Breast epithelium (tissue), 3 donors: Measurements from ENCODE around the gene CCL13.

ENCODE experiments used
- POLR2A ChIP-seq: fragments of 450-650 bp; IDR thresholded peaks from one replicate; pipeline ENCODE4 v1.6.1; 2016; ENCODE audit warnings: antibody characterized with exemption, mild to moderate bottlenecking, moderate library complexity
- TF ChIP-seq, protein P1 (sequence below), 3 donors: fragments of 450-650 bp; IDR thresholded peaks; one replicate each; pipeline ENCODE4 v1.5.1; 2016 to 2017; ENCODE audit warnings: antibody characterized with exemption in 3 of 3, mild to moderate bottlenecking in 3 of 3, moderate library complexity in 3 of 3

DNA sequence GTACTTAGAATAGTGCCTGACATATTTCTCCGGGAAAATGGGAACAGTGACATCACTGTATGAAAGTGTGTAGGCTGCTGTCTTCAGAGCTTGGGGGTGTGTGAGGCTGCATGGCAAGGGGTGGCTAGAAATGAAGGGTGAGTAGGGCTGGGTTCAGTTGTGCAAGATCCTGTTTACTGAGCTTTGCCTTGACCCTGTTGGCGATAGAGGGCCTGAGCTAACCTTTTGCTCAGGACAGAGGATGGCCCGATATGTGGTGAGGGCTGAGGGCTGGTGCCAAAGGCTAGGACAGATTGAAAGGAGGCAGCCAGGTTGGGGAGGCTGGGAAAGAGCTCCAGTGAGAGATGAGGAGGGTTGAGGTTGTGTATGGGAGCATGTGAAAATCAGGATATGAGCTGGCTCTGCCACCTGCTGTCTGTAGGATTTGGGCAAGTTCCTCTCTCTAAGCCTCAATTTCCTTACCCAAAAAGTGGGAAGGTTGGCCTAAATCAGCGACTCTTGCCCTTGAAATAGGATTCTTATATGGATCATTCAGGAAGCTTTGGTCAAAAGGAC lies 12.7 kb downstream of the CCL13 start:
- TF ChIP-seq, protein P1, sequence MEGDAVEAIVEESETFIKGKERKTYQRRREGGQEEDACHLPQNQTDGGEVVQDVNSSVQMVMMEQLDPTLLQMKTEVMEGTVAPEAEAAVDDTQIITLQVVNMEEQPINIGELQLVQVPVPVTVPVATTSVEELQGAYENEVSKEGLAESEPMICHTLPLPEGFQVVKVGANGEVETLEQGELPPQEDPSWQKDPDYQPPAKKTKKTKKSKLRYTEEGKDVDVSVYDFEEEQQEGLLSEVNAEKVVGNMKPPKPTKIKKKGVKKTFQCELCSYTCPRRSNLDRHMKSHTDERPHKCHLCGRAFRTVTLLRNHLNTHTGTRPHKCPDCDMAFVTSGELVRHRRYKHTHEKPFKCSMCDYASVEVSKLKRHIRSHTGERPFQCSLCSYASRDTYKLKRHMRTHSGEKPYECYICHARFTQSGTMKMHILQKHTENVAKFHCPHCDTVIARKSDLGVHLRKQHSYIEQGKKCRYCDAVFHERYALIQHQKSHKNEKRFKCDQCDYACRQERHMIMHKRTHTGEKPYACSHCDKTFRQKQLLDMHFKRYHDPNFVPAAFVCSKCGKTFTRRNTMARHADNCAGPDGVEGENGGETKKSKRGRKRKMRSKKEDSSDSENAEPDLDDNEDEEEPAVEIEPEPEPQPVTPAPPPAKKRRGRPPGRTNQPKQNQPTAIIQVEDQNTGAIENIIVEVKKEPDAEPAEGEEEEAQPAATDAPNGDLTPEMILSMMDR (IDR thresholded peaks at IDR 0.05): no peak
- TF ChIP-seq POLR2A: no peak
